Esophagus muscularis mucosa (tissue), 4 donors: ENCODE measurements around the gene MYL11. TPM values are rescaled to one million over a fixed set of nuclear protein-coding genes. Genes with fewer than 3 reads are reported as not detected.

Experiments
- DNase-seq: peaks from one replicate; pipeline ENCODE4 v3.0.0-alpha.2; 2017; ENCODE audit errors: extremely low spot score
- H3K27ac ChIP-seq, 4 donors: fragments of 200-600 bp; sonication (generic); replicated peaks in 1 of 4; 1 replicate in 3 of 4; 2 replicates in 1 of 4; pipeline ENCODE4 v1.5.1; 2016 to 2019; ENCODE audit warnings: mild to moderate bottlenecking in 1 of 4
- H3K27me3 ChIP-seq, 4 donors: fragments of 200-600 bp; sonication (generic); one replicate each; pipeline versions ENCODE4 v1.5.1 to v1.6.0; 2016 to 2019
- H3K36me3 ChIP-seq, 4 donors: fragments of 200-600 bp; sonication (generic); one replicate each; pipeline ENCODE4 v1.5.1; 2016 to 2019
- H3K4me1 ChIP-seq, 4 donors: fragments of 200-600 bp; sonication (generic); one replicate each; pipeline ENCODE4 v1.5.1; 2016 to 2019
- H3K4me3 ChIP-seq, 4 donors: fragments of 200-600 bp; sonication (generic); 1 replicate in 2 of 4; 2 replicates in 2 of 4; pipeline ENCODE4 v1.5.1; 2016 to 2019; ENCODE audit warnings: mild to moderate bottlenecking in 4 of 4, moderate library complexity in 1 of 4
- H3K9me3 ChIP-seq, 4 donors: fragments of 200-600 bp; sonication (generic); 1 replicate in 3 of 4; 2 replicates in 1 of 4; pipeline ENCODE4 v1.5.1; 2016 to 2019
- CTCF ChIP-seq, 3 experiments: fragments of 200-600 bp in 2 of 3; fragments of 450-650 bp in 1 of 3; sonication (generic) in 2 of 3; IDR thresholded peaks; one replicate each; pipeline ENCODE4 v1.5.1; 2017 to 2019; ENCODE audit warnings: antibody characterized with exemption in 3 of 3, mild to moderate bottlenecking in 2 of 3, moderate library complexity in 1 of 3
- EP300 ChIP-seq: sonication (generic); formaldehyde crosslinking; IDR thresholded peaks from one replicate; pipeline ENCODE4 v1.6.1; 2017; ENCODE audit warnings: antibody characterized with exemption
- POLR2A ChIP-seq: fragments of 450-650 bp; IDR thresholded peaks from one replicate; pipeline ENCODE4 v1.6.1; 2017; ENCODE audit warnings: antibody characterized with exemption, moderate library complexity, mild to moderate bottlenecking, low read depth
- POLR2AphosphoS5 ChIP-seq, 2 donors: sonication (generic); formaldehyde crosslinking; IDR thresholded peaks; one replicate each; pipeline ENCODE4 v1.6.1; 2017; ENCODE audit warnings: antibody characterized with exemption in 2 of 2
- WGBS: methylation state at CpG from one replicate; pipeline ENCODE4 v1.1.5; 2018; 5-methylcytosine and 5-hydroxymethylcytosine counted together
- intact Hi-C: fragments of 100-400 bp; cut with DNase I; formaldehyde crosslinking; loops from one replicate; pipeline ENCODE4 v1.15.1; 2023
- total RNA-seq, 4 donors: library from RNA; depleted of rRNA; stranded (reverse); fragments of >200 nt; gene quantifications; one replicate each; pipeline versions ENCODE4 v1.1.0 to v1.2.1, GENCODE V29; 2016

The MYL11 gene
- total RNA-seq, 4 donors from 2014 or later, result not detected

GRCh38 chr16:30348929-30349328 is 25.7 kb upstream of the MYL11 start:
- intact Hi-C loops, result no loop called here
- H3K4me1 ChIP-seq, result peaks cover 26 to 30% (median 29%) of the 10 kb centered on the region in 4 donors
- H3K4me3 ChIP-seq, result no peak overlapping the region
- H3K27ac ChIP-seq, result no peak overlapping the region
- H3K27me3 ChIP-seq, result no peaks in the 10 kb centered on the region
- no peak for DNase-seq
- H3K36me3 ChIP-seq, result peaks cover 16 to 44% (median 38%) of the 10 kb centered on the region in 4 donors
- 92% methylated on average over 7 of the region's 7 CpGs for WGBS
- TF ChIP-seq POLR2A, result no peak
- TF ChIP-seq POLR2AphosphoS5 (IDR thresholded peaks at IDR 0.05), result no peak
- no peak for TF ChIP-seq EP300
- no peak for TF ChIP-seq CTCF (IDR thresholded peaks at IDR 0.05)
- H3K9me3 ChIP-seq, result no peaks in the 10 kb centered on the region

- Histone ChIP-seq H3K27me3 (no peaks in the 10 kb centered on the region), H3K36me3 (peaks cover 16 to 45% (median 38%) of the 10 kb centered on the region in 4 donors), H3K9me3 (no peaks in the 10 kb centered on the region), H3K27ac (no peak overlapping the region), H3K4me3 (no peak overlapping the region), H3K4me1 (peaks cover 32 to 37% (median 36%) of the 10 kb centered on the region in 4 donors)
- 88% methylated on average over 3 of the region's 3 CpGs for WGBS
- DNase-seq, result no peak
- intact Hi-C loops, result loop anchor here (10.0 kb wide), 1 partner anchor 55 kb away; the partner anchor contains the start of gene ZNF771
- TF ChIP-seq CTCF (IDR thresholded peaks at IDR 0.05) (no peak), POLR2AphosphoS5 (IDR thresholded peaks at IDR 0.05) (no peak), EP300 (no peak), POLR2A (no peak)
Measured at GRCh38 chr16:30349675-30350074, 24.9 kb upstream of the MYL11 start.

GRCh38 chr16:30350134-30350871 is 24.3 kb upstream of the MYL11 start:
- H3K36me3 ChIP-seq, result peaks cover 16 to 45% (median 38%) of the 10 kb centered on the region in 4 donors
- H3K4me1 ChIP-seq, result peaks cover 32 to 38% (median 36%) of the 10 kb centered on the region in 4 donors
- no peaks in the 10 kb centered on the region for H3K27me3 ChIP-seq
- DNase-seq, result no peak
- no peaks in the 10 kb centered on the region for H3K9me3 ChIP-seq
- intact Hi-C loops, result loop anchor here (10.0 kb wide), 1 partner anchor 54 kb away; the partner anchor contains the start of gene ZNF771
- 71% methylated on average over 3 of the region's 3 CpGs for WGBS
- no peak overlapping the region for H3K4me3 ChIP-seq
- H3K27ac ChIP-seq, result no peak overlapping the region
- TF ChIP-seq POLR2AphosphoS5 (IDR thresholded peaks at IDR 0.05) (no peak), POLR2A (no peak), CTCF (IDR thresholded peaks at IDR 0.05) (no peak), EP300 (no peak)

GRCh38 chr16:30351001-30351441 is 23.6 kb upstream of the MYL11 start:
- Histone ChIP-seq H3K36me3 (peaks cover 16 to 45% (median 38%) of the 10 kb centered on the region in 4 donors), H3K4me1 (peaks cover 36 to 45% (median 43%) of the 10 kb centered on the region in 4 donors), H3K27me3 (no peaks in the 10 kb centered on the region), H3K9me3 (no peaks in the 10 kb centered on the region), H3K4me3 (no peak overlapping the region), H3K27ac (peak overlapping the region in 2 of 4 donors; percentile 78 to 91)
- intact Hi-C loops, result loop anchor here (10.0 kb wide), 1 partner anchor 54 kb away; the partner anchor contains the start of gene ZNF771
- 91% methylated on average over 15 of the region's 15 CpGs for WGBS
- TF ChIP-seq EP300 (no peak), CTCF (IDR thresholded peaks at IDR 0.05) (no peak), POLR2AphosphoS5 (IDR thresholded peaks at IDR 0.05) (no peak), POLR2A (no peak)
- no peak for DNase-seq
